Measurements from ENCODE around the gene CXCL12. TPM values are rescaled to one million over a fixed set of nuclear protein-coding genes. Genes with fewer than 3 reads are reported as not detected.

The CXCL12 gene
- total RNA-seq, 1 experiment from 2014 or later: 0.82 TPM

GRCh38 chr10:44379907-44380306, 5.0 kb downstream of the CXCL12 start:
- intact Hi-C loops (cut with micrococcal nuclease; ENCODE audit: unreplicated experiment): loop anchor here (10.0 kb wide), 1 partner anchor 65 kb away; no protein-coding TSS in a partner anchor
- DNase-seq (ENCODE audit: low read depth, low spot score): no peak
- Histone ChIP-seq H3K4me1 (ENCODE audit: control insufficient read depth, insufficient read depth, low read length) (no peaks in the 10 kb centered on the region), H3K27ac (ENCODE audit: low read length) (no peak overlapping the region), H3K9me3 (ENCODE audit: control insufficient read depth, insufficient read depth, low read depth, low read length) (no peaks in the 10 kb centered on the region), H3K4me3 (ENCODE audit: low read depth in 2 of 2, low read length in 2 of 2) (no peak overlapping the region), H3K27me3 (ENCODE audit: control insufficient read depth, insufficient read depth, low read length) (peaks cover 32% of the 10 kb centered on the region), H3K36me3 (ENCODE audit: control insufficient read depth, insufficient read depth, low read length) (no peaks in the 10 kb centered on the region)
- in situ Hi-C loops (cut with HindIII; ENCODE audit: low pct_unique_long_range_greater_than_20kb, low sequenced_read_pairs): no loop called here
- ChIA-PET CTCF (interaction anchor here (0.5 kb wide), 1 partner anchor 13 kb away, joined by 3 read pairs; no protein-coding TSS in a partner anchor), POLR2A (no interaction called here)
- no peak for ATAC-seq
- BruUV-seq (replicated peaks): no TSS peak
- TF ChIP-seq SIN3A (IDR thresholded peaks at IDR 0.05; ENCODE audit: borderline replicate concordance, insufficient read depth, low read depth, low read length): no peak
- TF ChIP-seq TCF7L2 (IDR thresholded peaks at IDR 0.05; ENCODE audit: low read depth, low read length): no peak
- TF ChIP-seq POLR2AphosphoS5 (IDR thresholded peaks at IDR 0.05; ENCODE audit: low read depth, low read length): no peak
- no peak for TF ChIP-seq CTCF (IDR thresholded peaks at IDR 0.05)
- TF ChIP-seq REST (IDR thresholded peaks at IDR 0.05; ENCODE audit: insufficient read depth in 1 of 2, low read depth in 2 of 2, low read length in 1 of 2): no peak

- no peak overlapping the region for H3K27ac ChIP-seq (ENCODE audit: low read length)
- in situ Hi-C loops (cut with HindIII; ENCODE audit: low pct_unique_long_range_greater_than_20kb, low sequenced_read_pairs): no loop called here
- intact Hi-C loops (cut with micrococcal nuclease; ENCODE audit: unreplicated experiment): no loop called here
- no peaks in the 10 kb centered on the region for H3K4me1 ChIP-seq (ENCODE audit: control insufficient read depth, insufficient read depth, low read length)
- ChIA-PET POLR2A (no interaction called here), CTCF (no interaction called here)
- peaks cover 29% of the 10 kb centered on the region for H3K27me3 ChIP-seq (ENCODE audit: control insufficient read depth, insufficient read depth, low read length)
- no peaks in the 10 kb centered on the region for H3K9me3 ChIP-seq (ENCODE audit: control insufficient read depth, insufficient read depth, low read depth, low read length)
- DNase-seq (ENCODE audit: low read depth, low spot score) (no peak), ATAC-seq (no peak)
- TF ChIP-seq SIN3A (IDR thresholded peaks at IDR 0.05; ENCODE audit: borderline replicate concordance, insufficient read depth, low read depth, low read length) (no peak), CTCF (IDR thresholded peaks at IDR 0.05) (no peak)
- H3K4me3 ChIP-seq (ENCODE audit: low read depth in 2 of 2, low read length in 2 of 2): no peak overlapping the region
- no TSS peak for BruUV-seq (replicated peaks)
- no peaks in the 10 kb centered on the region for H3K36me3 ChIP-seq (ENCODE audit: control insufficient read depth, insufficient read depth, low read length)
Observed at GRCh38 chr10:44378626-44379025, 6.3 kb downstream of the CXCL12 start.
